Mesenchymal stem cell (in vitro differentiated cells and primary cell): ENCODE results near the gene TMEM208.
A peak's percentile ranks its signal among the peaks of the same experiment; 100 is the strongest.

Source experiments
- DNase-seq: peaks from one replicate; pipeline ENCODE4 v3.0.0-alpha.2; 2013
- H2AFZ ChIP-seq: one replicate; pipeline ENCODE4 v1.6.1; 2013; ENCODE audit warnings: low read depth, mild to moderate bottlenecking, control low read depth, inconsistent platforms, low read length, moderate library complexity
- H2AK5ac ChIP-seq: 2 replicates; pipeline ENCODE4 v1.6.1; 2013; ENCODE audit warnings: low read length, moderate library complexity, mild to moderate bottlenecking, inconsistent platforms; ENCODE audit not compliant: severe bottlenecking
- H2BK120ac ChIP-seq: one replicate; pipeline ENCODE4 v1.6.1; 2013; ENCODE audit warnings: low read depth, mild to moderate bottlenecking, inconsistent platforms, low read length, moderate library complexity
- H2BK12ac ChIP-seq, 2 experiments: one replicate each; pipeline ENCODE4 v1.6.1; 2013; ENCODE audit warnings: inconsistent platforms in 2 of 2, low read length in 2 of 2, mild to moderate bottlenecking in 2 of 2, moderate library complexity in 2 of 2, control low read depth in 1 of 2
- H2BK15ac ChIP-seq: one replicate; pipeline ENCODE4 v1.6.1; 2013; ENCODE audit warnings: mild to moderate bottlenecking, low read depth, inconsistent platforms; ENCODE audit not compliant: poor library complexity, severe bottlenecking
- H2BK5ac ChIP-seq: 2 replicates; pipeline ENCODE4 v1.6.1; 2013; ENCODE audit warnings: low read depth, mild to moderate bottlenecking, low read length, control low read depth, inconsistent platforms; ENCODE audit not compliant: poor library complexity, severe bottlenecking
- H3K14ac ChIP-seq, 2 experiments: one replicate each; pipeline ENCODE4 v1.6.1; 2013; ENCODE audit warnings: inconsistent platforms in 2 of 2, low read length in 2 of 2, control low read depth in 1 of 2, mild to moderate bottlenecking in 1 of 2, moderate library complexity in 1 of 2
- H3K18ac ChIP-seq, 2 experiments: one replicate each; pipeline ENCODE4 v1.6.1; 2013; ENCODE audit warnings: inconsistent platforms in 2 of 2, low read length in 2 of 2, control low read depth in 1 of 2, low read depth in 1 of 2, mild to moderate bottlenecking in 1 of 2
- H3K23ac ChIP-seq, 2 experiments: one replicate each; pipeline ENCODE4 v1.6.1; 2013; ENCODE audit warnings: inconsistent platforms in 2 of 2, low read length in 2 of 2, mild to moderate bottlenecking in 2 of 2, moderate library complexity in 2 of 2, control low read depth in 1 of 2
- H3K27ac ChIP-seq: 2 replicates; pipeline ENCODE4 v1.5.1; 2013; ENCODE audit warnings: mild to moderate bottlenecking, moderate library complexity, low read length, control low read depth, inconsistent platforms; ENCODE audit not compliant: poor library complexity, severe bottlenecking
- H3K27me3 ChIP-seq, 2 experiments: 2 replicates each; pipeline versions ENCODE4 v1.6.1 to v1.7.0; 2013; ENCODE audit warnings: low read length in 2 of 2, mild to moderate bottlenecking in 2 of 2, moderate library complexity in 2 of 2, control low read depth in 1 of 2, inconsistent platforms in 1 of 2; ENCODE audit not compliant: control insufficient read depth in 1 of 2, insufficient read depth in 1 of 2
- H3K36me3 ChIP-seq, 2 experiments: 2 replicates each; pipeline versions ENCODE4 v1.6.1 to v1.7.0; 2013; ENCODE audit warnings: low read length in 2 of 2, control low read depth in 1 of 2, inconsistent platforms in 1 of 2, low read depth in 1 of 2, mild to moderate bottlenecking in 1 of 2; ENCODE audit not compliant: insufficient read depth in 2 of 2, control insufficient read depth in 1 of 2
- H3K4ac ChIP-seq, 2 experiments: one replicate each; pipeline ENCODE4 v1.6.1; 2013; ENCODE audit warnings: inconsistent platforms in 2 of 2, low read length in 2 of 2, mild to moderate bottlenecking in 2 of 2, moderate library complexity in 2 of 2, control low read depth in 1 of 2, low read depth in 1 of 2
- H3K4me1 ChIP-seq: 2 replicates; pipeline ENCODE4 v1.6.1; 2013; ENCODE audit warnings: low read depth, low read length, control low read depth; ENCODE audit not compliant: control insufficient read depth, insufficient read depth
- H3K4me2 ChIP-seq: 2 replicates; pipeline ENCODE4 v1.6.1; 2013; ENCODE audit warnings: low read length, mild to moderate bottlenecking, inconsistent platforms; ENCODE audit not compliant: poor library complexity, severe bottlenecking
- H3K4me3 ChIP-seq, 2 experiments: 2 replicates each; pipeline versions ENCODE4 v1.5.1 to v1.7.0; 2013; ENCODE audit warnings: low read length in 2 of 2, mild to moderate bottlenecking in 2 of 2, control low read depth in 1 of 2, low read depth in 1 of 2; ENCODE audit not compliant: insufficient read depth in 1 of 2
- H3K79me1 ChIP-seq: replicated peaks from 2 replicates; pipeline ENCODE4 v1.6.1; 2013; ENCODE audit warnings: mild to moderate bottlenecking, control low read depth, low read length, inconsistent platforms; ENCODE audit not compliant: poor library complexity, severe bottlenecking
- H3K9ac ChIP-seq: 2 replicates; pipeline ENCODE4 v1.7.0; 2013; ENCODE audit warnings: mild to moderate bottlenecking, low read length, moderate library complexity
- H3K9me3 ChIP-seq: 2 replicates; pipeline ENCODE4 v1.7.0; 2013; ENCODE audit warnings: mild to moderate bottlenecking, low read length; ENCODE audit not compliant: control insufficient read depth
- H4K8ac ChIP-seq: one replicate; pipeline ENCODE4 v1.6.1; 2013; ENCODE audit warnings: inconsistent platforms, mild to moderate bottlenecking, low read length, moderate library complexity
- H4K91ac ChIP-seq: one replicate; pipeline ENCODE4 v1.6.1; 2013; ENCODE audit warnings: mild to moderate bottlenecking, low read length, inconsistent platforms
- WGBS: methylation state at CpG from one replicate; pipeline ENCODE4 v1.1.7; 2013; ENCODE audit warnings: mixed read lengths; 5-methylcytosine and 5-hydroxymethylcytosine counted together

TMEM208 gene

GRCh38 chr16:67240506-67240905, 13.6 kb downstream of the TMEM208 start:
- peak overlapping the region; percentile 66 for H2BK15ac ChIP-seq
- peak overlapping the region; percentile 95 for H3K27ac ChIP-seq
- peaks cover 40% of the 10 kb centered on the region for H3K4me1 ChIP-seq

DNA sequence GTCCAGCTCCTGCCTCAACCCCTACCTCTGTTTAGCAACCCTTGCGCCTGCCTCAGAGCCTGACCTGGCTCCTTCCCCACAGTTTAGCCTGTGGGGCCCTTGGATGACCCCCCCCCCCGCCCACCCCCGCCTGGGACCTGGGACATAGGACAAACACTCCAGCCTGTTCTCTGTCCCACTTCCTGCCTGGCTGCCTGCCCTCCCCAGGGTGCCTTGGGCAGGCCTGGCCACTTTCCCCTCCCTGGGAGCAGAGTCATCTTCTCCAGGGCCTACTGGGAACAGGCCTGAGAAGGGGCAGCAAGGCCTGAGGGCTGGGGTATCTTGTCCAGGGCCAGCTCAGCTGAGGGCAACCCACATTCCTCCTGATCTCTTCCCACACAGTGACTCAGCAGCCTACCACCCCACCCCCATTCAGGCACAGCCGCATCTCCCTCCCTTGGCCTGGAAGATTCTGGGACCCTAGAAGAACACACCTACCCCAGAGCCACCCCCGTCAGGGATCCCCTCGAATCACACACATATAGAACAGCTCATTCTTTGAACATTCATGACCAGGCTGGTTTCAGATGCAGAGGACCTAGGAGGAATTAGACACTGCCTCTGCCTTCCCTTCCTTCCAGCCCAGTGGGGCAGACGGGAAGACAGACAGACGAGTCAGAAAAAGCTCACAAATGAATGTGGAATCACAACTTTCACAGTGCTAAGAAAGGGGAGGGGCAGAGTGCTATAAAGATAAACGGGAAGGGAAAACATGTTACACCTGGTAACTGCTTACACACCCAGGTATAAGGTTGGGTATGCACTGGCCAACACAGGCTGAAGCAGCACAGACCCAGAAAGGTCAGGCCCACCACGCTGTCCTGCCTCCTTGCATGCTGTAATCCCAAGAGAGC, 14.3 kb downstream of the TMEM208 start:
- WGBS: 32% methylated on average over 7 of the region's 10 CpGs
- Histone ChIP-seq H3K79me1 (peaks cover 32% of the 10 kb centered on the region), H3K4me1 (peaks cover 45% of the 10 kb centered on the region), H2AFZ (no peak overlapping the region), H3K9ac (peak overlapping the region; percentile 68), H2BK15ac (peak overlapping the region; percentile 66), H4K91ac (peak overlapping the region; percentile 95), H3K9me3 (no peaks in the 10 kb centered on the region), H3K4me3 (peak overlapping the region in 1 of 2 experiments; percentile 6), H3K4me2 (peak overlapping the region; percentile 24), H3K18ac (peak overlapping the region; percentile 88 to 94), H4K8ac (peak overlapping the region; percentile 92), H3K23ac (peak overlapping the region in 1 of 2 experiments; percentile 76), H3K27me3 (no peaks in the 10 kb centered on the region), H2BK12ac (peak overlapping the region; percentile 97 to 99), H3K36me3 (peaks cover 40 to 47% of the 10 kb centered on the region in 2 experiments), H2BK5ac (peak overlapping the region; percentile 67), H2AK5ac (peak overlapping the region; percentile 96), H3K14ac (peak overlapping the region in 1 of 2 experiments; percentile 88), H3K27ac (peak overlapping the region; percentile 95), H2BK120ac (peak overlapping the region; percentile 97), H3K4ac (peak overlapping the region; percentile 62 to 97)
- DNase-seq: peak; percentile 94

More at GRCh38 chr16:67240506-67240905, 13.6 kb downstream of the TMEM208 start:
- Histone ChIP-seq H4K8ac (peak overlapping the region; percentile 77), H3K9ac (peak overlapping the region; percentile 68), H3K14ac (peak overlapping the region in 1 of 2 experiments; percentile 88), H2AK5ac (peak overlapping the region; percentile 96), H2BK120ac (peak overlapping the region; percentile 97), H3K4ac (peak overlapping the region; percentile 62 to 97), H3K79me1 (peaks cover 39% of the 10 kb centered on the region), H2BK5ac (peak overlapping the region; percentile 67), H4K91ac (peak overlapping the region; percentile 87), H3K4me2 (no peak overlapping the region), H2BK12ac (peak overlapping the region; percentile 59 to 99), H3K27me3 (no peaks in the 10 kb centered on the region), H3K23ac (peak overlapping the region in 1 of 2 experiments; percentile 76), H3K18ac (peak overlapping the region; percentile 58 to 94), H2AFZ (no peak overlapping the region), H3K4me3 (no peak overlapping the region), H3K9me3 (no peaks in the 10 kb centered on the region), H3K36me3 (peaks cover 47 to 55% of the 10 kb centered on the region in 2 experiments)
- DNase-seq: peak; percentile 77
- WGBS: 37% methylated on average over 4 of the region's 4 CpGs

DNA sequence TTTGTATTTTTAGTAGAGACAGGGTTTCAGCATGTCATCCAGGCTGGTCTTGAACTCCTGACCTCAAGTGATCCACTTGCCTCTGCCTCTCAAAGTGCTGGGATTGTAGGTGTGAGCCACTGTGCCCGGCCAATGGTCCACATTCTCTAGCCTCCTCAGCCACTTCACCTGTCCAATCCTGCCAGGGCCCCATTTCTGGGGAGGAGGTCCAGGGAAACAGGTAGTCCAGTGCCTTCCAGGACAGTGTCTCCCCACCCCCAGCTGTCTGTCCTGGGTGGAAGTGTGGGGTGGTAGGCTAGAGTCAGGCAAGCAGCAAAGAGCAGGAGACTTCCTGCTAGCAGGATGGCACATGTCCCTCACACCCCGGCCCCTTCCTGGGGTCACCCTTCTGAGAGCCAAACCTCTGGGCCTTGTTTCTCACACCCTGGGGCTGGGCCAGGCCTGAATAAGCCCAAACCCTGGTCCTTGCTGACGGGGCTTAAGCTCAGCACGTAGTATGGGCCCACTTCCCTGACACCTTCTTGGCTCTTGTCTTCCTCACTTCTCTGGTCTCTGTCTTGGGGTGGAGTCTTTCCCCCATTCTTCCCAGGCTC, 15.3 kb downstream of the TMEM208 start:
- H3K9ac ChIP-seq: peak overlapping the region; percentile 68
- H2BK12ac ChIP-seq: peak overlapping the region; percentile 93 to 97
- 90% methylated on average over 3 of the region's 4 CpGs for WGBS
- peak overlapping the region; percentile 92 for H4K91ac ChIP-seq
- peaks cover 27% of the 10 kb centered on the region for H3K79me1 ChIP-seq
- peak overlapping the region; percentile 6 for H3K27ac ChIP-seq
- no peak overlapping the region for H3K4me3 ChIP-seq
- H3K9me3 ChIP-seq: no peaks in the 10 kb centered on the region
- H2BK120ac ChIP-seq: no peak overlapping the region
- H3K4ac ChIP-seq: peak overlapping the region; percentile 73 to 75
- H3K23ac ChIP-seq: no peak overlapping the region
- DNase-seq: no peak
- H3K36me3 ChIP-seq: peaks cover 30 to 39% of the 10 kb centered on the region in 2 experiments
- peak overlapping the region in 1 of 2 experiments; percentile 53 for H3K14ac ChIP-seq
- H3K18ac ChIP-seq: peak overlapping the region; percentile 47 to 62
- peak overlapping the region; percentile 87 for H2AK5ac ChIP-seq
- H2AFZ ChIP-seq: no peak overlapping the region
- peaks cover 45% of the 10 kb centered on the region for H3K4me1 ChIP-seq
- H2BK5ac ChIP-seq: no peak overlapping the region
- H3K4me2 ChIP-seq: no peak overlapping the region
- H3K27me3 ChIP-seq: no peaks in the 10 kb centered on the region
- H4K8ac ChIP-seq: peak overlapping the region; percentile 35
- peak overlapping the region; percentile 84 for H2BK15ac ChIP-seq

- no peak for DNase-seq
- WGBS: 95% methylated on average over 4 of the region's 4 CpGs
Measured at GRCh38 chr16:67243481-67243880, 16.6 kb downstream of the TMEM208 start.

More at GRCh38 chr16:67243481-67243880, 16.6 kb downstream of the TMEM208 start:
- H3K27me3 ChIP-seq: no peaks in the 10 kb centered on the region
- H3K79me1 ChIP-seq: peaks cover 17% of the 10 kb centered on the region
- peak overlapping the region; percentile 55 for H3K9ac ChIP-seq
- H3K4me2 ChIP-seq: no peak overlapping the region
- H3K4me3 ChIP-seq: peak overlapping the region in 1 of 2 experiments; percentile 94
- H2BK12ac ChIP-seq: peak overlapping the region; percentile 57 to 96
- H2BK15ac ChIP-seq: peak overlapping the region; percentile 41
- no peak overlapping the region for H2AFZ ChIP-seq
- H4K91ac ChIP-seq: peak overlapping the region; percentile 92
- H2BK120ac ChIP-seq: no peak overlapping the region
- H3K36me3 ChIP-seq: peaks cover 19 to 27% of the 10 kb centered on the region in 2 experiments
- H3K4me1 ChIP-seq: peaks cover 55% of the 10 kb centered on the region
- peak overlapping the region in 1 of 2 experiments; percentile 5 for H3K14ac ChIP-seq
- H2BK5ac ChIP-seq: no peak overlapping the region
- H3K4ac ChIP-seq: peak overlapping the region; percentile 37 to 85
- H4K8ac ChIP-seq: peak overlapping the region; percentile 47
- no peak overlapping the region for H3K23ac ChIP-seq
- peak overlapping the region; percentile 54 for H2AK5ac ChIP-seq
- H3K27ac ChIP-seq: no peak overlapping the region
- no peaks in the 10 kb centered on the region for H3K9me3 ChIP-seq
- peak overlapping the region; percentile 58 to 79 for H3K18ac ChIP-seq
